Loucy (cell line): Measurements from ENCODE around the gene DEUP1.

Experiments
- H2AFZ ChIP-seq: fragments of 200-600 bp; sonication (generic); 2 replicates; pipeline ENCODE4 v1.6.0; 2016; ENCODE audit warnings: antibody characterized with exemption, mild to moderate bottlenecking, low read length, moderate library complexity
- H3F3A ChIP-seq: fragments of 200-600 bp; 2 replicates; pipeline ENCODE4 v1.6.0; 2016; ENCODE audit warnings: antibody characterized with exemption, low read depth, mild to moderate bottlenecking
- H3K27me3 ChIP-seq: fragments of 200-600 bp; sonication (generic); 2 replicates; pipeline ENCODE4 v1.6.1; 2014; ENCODE audit warnings: low read length, mild to moderate bottlenecking; ENCODE audit not compliant: insufficient read depth, poor library complexity, severe bottlenecking
- H3K36me3 ChIP-seq: fragments of 200-600 bp; sonication (generic); 2 replicates; pipeline ENCODE4 v1.6.1; 2016; ENCODE audit warnings: low read length; ENCODE audit not compliant: insufficient read depth
- H3K4me1 ChIP-seq: fragments of 200-600 bp; sonication (generic); 2 replicates; pipeline ENCODE4 v1.5.1; 2014; ENCODE audit warnings: low read length, mild to moderate bottlenecking; ENCODE audit not compliant: insufficient read depth, poor library complexity, severe bottlenecking
- H3K4me2 ChIP-seq: fragments of 200-600 bp; sonication (generic); 2 replicates; pipeline ENCODE4 v1.6.0; 2014; ENCODE audit warnings: antibody characterized with exemption, low read length, low read depth, mild to moderate bottlenecking; ENCODE audit not compliant: poor library complexity, severe bottlenecking
- H3K4me3 ChIP-seq: fragments of 200-600 bp; sonication (generic); 2 replicates; pipeline ENCODE4 v1.5.1; 2014; ENCODE audit warnings: low read length, mild to moderate bottlenecking, mixed read lengths; ENCODE audit not compliant: poor library complexity, severe bottlenecking
- H3K79me2 ChIP-seq: fragments of 200-600 bp; sonication (generic); 2 replicates; pipeline ENCODE4 v1.6.1; 2014; ENCODE audit warnings: low read length; ENCODE audit not compliant: insufficient read depth
- H3K9ac ChIP-seq: fragments of 200-600 bp; sonication (generic); 2 replicates; pipeline ENCODE4 v1.6.0; 2014; ENCODE audit warnings: mild to moderate bottlenecking, low read depth, low read length, moderate library complexity; ENCODE audit not compliant: poor library complexity, severe bottlenecking
- H3K9me2 ChIP-seq: fragments of 200-600 bp; sonication (generic); replicated peaks from 2 replicates; pipeline ENCODE4 v1.6.1; 2016; ENCODE audit warnings: low read depth, low read length, mixed read lengths
- H3K9me3 ChIP-seq: fragments of 200-600 bp; sonication (generic); 2 replicates; pipeline ENCODE4 v1.6.1; 2014; ENCODE audit warnings: mild to moderate bottlenecking, antibody characterized with exemption, low read length, low read depth; ENCODE audit not compliant: insufficient read depth
- H4K20me1 ChIP-seq: fragments of 200-600 bp; sonication (generic); 2 replicates; pipeline ENCODE4 v1.6.0; 2014; ENCODE audit warnings: antibody characterized with exemption, low read length, mild to moderate bottlenecking; ENCODE audit not compliant: insufficient read depth, poor library complexity, severe bottlenecking
- EZH2phosphoT487 ChIP-seq: fragments of 200-600 bp; IDR thresholded peaks from 2 replicates; pipeline ENCODE4 v1.6.1; 2018; ENCODE audit warnings: antibody characterized with exemption, mild to moderate bottlenecking, moderate library complexity, borderline replicate concordance
- TF ChIP-seq, protein P1 (sequence below): fragments of 200-600 bp; sonication (generic); conservative IDR thresholded peaks from 2 replicates; pipeline ENCODE4 v1.5.1; 2014; ENCODE audit warnings: mild to moderate bottlenecking, antibody characterized with exemption, low read length

Gene DEUP1

DNA sequence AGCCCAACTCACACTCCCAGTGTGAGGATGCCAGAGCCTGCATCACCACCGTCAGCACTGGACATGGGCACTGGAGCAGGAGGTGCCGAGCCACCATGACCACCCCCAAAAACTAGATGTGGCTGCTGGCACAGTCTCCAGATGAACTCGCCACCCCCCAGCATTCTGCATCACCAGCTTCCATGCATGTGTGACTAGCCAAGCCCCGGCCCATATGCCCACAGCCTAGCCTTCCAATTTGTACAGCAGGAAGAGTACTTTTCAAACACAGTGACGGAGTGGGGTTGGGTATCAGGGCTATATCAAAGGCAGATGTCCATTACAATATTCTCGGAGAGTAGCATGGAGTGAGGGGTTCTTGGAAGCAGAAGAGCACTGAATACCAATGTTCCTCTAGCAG lies 149.7 kb downstream of the DEUP1 start:
- H3K4me3 ChIP-seq, result no peak overlapping the region
- no peak for TF ChIP-seq EZH2phosphoT487
- TF ChIP-seq, protein P1, sequence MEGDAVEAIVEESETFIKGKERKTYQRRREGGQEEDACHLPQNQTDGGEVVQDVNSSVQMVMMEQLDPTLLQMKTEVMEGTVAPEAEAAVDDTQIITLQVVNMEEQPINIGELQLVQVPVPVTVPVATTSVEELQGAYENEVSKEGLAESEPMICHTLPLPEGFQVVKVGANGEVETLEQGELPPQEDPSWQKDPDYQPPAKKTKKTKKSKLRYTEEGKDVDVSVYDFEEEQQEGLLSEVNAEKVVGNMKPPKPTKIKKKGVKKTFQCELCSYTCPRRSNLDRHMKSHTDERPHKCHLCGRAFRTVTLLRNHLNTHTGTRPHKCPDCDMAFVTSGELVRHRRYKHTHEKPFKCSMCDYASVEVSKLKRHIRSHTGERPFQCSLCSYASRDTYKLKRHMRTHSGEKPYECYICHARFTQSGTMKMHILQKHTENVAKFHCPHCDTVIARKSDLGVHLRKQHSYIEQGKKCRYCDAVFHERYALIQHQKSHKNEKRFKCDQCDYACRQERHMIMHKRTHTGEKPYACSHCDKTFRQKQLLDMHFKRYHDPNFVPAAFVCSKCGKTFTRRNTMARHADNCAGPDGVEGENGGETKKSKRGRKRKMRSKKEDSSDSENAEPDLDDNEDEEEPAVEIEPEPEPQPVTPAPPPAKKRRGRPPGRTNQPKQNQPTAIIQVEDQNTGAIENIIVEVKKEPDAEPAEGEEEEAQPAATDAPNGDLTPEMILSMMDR, result no peak

DNA sequence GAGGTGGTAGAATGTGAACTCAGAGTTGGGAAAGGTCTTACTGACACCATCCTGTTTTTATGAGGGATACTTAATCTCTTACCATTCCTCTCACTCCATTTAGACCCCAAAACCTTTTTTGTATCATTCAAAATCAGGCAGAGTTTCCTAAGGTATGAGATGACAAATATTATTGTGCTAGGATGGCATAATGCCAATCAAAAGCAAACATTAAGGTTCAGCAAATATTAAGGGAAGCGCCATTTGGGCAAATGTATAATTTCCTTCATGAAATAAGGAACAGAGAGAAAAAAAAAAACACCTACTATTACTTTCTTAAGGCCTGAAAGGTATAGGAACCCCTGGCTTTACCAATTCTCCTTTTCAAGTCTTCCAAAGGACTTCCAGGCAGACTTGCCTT lies 150.2 kb downstream of the DEUP1 start:
- no peak overlapping the region for H2AFZ ChIP-seq
- peaks cover 4% of the 10 kb centered on the region; the same call in 1 of the 2 replicates for H3K36me3 ChIP-seq
- H4K20me1 ChIP-seq, result no peaks in the 10 kb centered on the region
- no peaks in the 10 kb centered on the region for H3K27me3 ChIP-seq
- no peak overlapping the region for H3K4me3 ChIP-seq
- H3K9ac ChIP-seq, result no peak overlapping the region
- H3K4me1 ChIP-seq, result no peaks in the 10 kb centered on the region
- TF ChIP-seq, protein P1, result no peak
- no peak for TF ChIP-seq EZH2phosphoT487
- H3K9me2 ChIP-seq, result no peaks in the 10 kb centered on the region
- no peaks in the 10 kb centered on the region for H3K9me3 ChIP-seq
- H3F3A ChIP-seq, result no peaks in the 10 kb centered on the region
- H3K79me2 ChIP-seq, result no peaks in the 10 kb centered on the region
- no peak overlapping the region for H3K4me2 ChIP-seq

More for the DNA sequence above, 149.7 kb downstream of the DEUP1 start:
- Histone ChIP-seq H3K4me1 (no peaks in the 10 kb centered on the region), H2AFZ (no peak overlapping the region), H3K9me2 (no peaks in the 10 kb centered on the region), H4K20me1 (no peaks in the 10 kb centered on the region), H3K36me3 (peaks cover 4% of the 10 kb centered on the region; the same call in 1 of the 2 replicates), H3K4me2 (no peak overlapping the region), H3F3A (no peaks in the 10 kb centered on the region), H3K79me2 (no peaks in the 10 kb centered on the region), H3K9ac (no peak overlapping the region), H3K9me3 (no peaks in the 10 kb centered on the region), H3K27me3 (no peaks in the 10 kb centered on the region)

DNA sequence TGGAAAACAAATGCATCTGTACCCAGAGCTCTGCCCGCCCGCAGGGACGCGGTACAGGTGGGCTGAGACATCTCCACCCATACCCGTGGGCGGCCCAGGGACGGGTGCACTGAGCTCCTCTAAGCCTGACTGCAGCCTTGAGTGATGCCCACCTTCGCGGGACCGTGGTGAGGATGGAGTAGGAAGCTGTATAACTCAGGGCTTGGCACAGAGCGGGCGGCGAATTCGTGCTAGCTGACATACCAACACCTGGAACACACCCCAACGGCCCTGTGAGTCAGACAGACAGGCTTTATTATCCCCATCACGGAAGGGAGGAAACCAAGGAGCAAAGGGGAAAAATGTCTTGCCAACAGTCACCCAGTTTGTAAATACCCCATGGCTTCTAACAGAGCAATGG lies 150.7 kb downstream of the DEUP1 start:
- Histone ChIP-seq H3K4me2 (no peak overlapping the region), H3K4me1 (no peaks in the 10 kb centered on the region), H3K79me2 (no peaks in the 10 kb centered on the region), H3K4me3 (no peak overlapping the region), H3F3A (no peaks in the 10 kb centered on the region), H3K9ac (no peak overlapping the region), H4K20me1 (no peaks in the 10 kb centered on the region), H3K9me3 (no peaks in the 10 kb centered on the region), H3K27me3 (no peaks in the 10 kb centered on the region), H2AFZ (no peak overlapping the region), H3K9me2 (no peaks in the 10 kb centered on the region), H3K36me3 (peaks cover 4% of the 10 kb centered on the region; the same call in 1 of the 2 replicates)
- TF ChIP-seq EZH2phosphoT487, result no peak
- TF ChIP-seq, protein P1, result no peak
